SK-N-MC (cell line): ENCODE results near the gene PTPN4.

Source experiments
- EZH2 ChIP-seq: fragments of 200-600 bp; sonication (generic); IDR thresholded peaks from one replicate; pipeline ENCODE4 v1.6.1; 2017; ENCODE audit warnings: antibody characterized with exemption
- FOXP2 ChIP-seq: optimal IDR thresholded peaks from 2 replicates; pipeline ENCODE3; 2011; ENCODE audit warnings: mild to moderate bottlenecking, moderate library complexity; ENCODE audit not compliant: insufficient read depth; ENCODE audit errors: extremely low read length, control extremely low read depth
- POLR2AphosphoS5 ChIP-seq: IDR thresholded peaks from 2 replicates; pipeline ENCODE4 v1.6.1; 2012; ENCODE audit warnings: mild to moderate bottlenecking, low read depth, low read length, borderline replicate concordance

GRCh38 chr2:119713819-119714490 lies 45.8 kb upstream of the PTPN4 start:
- TF ChIP-seq EZH2 (no peak), POLR2AphosphoS5 (no peak), FOXP2 (no peak)
